T-helper 1 cell treated with Interleukin-12 subunit alpha and Interleukin-12 subunit beta and Interleukin-4 antibody, amounts not matched to agents 30 μg/mL and 1 μg/mL, for 36 hours (primary cell): ENCODE data around the gene POU4F1.

Experiments
- H3K27ac Mint-ChIP-seq: one replicate; pipeline ENCODE4 v1.8.0; 2021; ENCODE audit warnings: mild to moderate bottlenecking, mixed read lengths
- H3K27me3 Mint-ChIP-seq: one replicate; pipeline ENCODE4 v1.8.0; 2021; ENCODE audit warnings: low read depth, mixed read lengths
- H3K36me3 Mint-ChIP-seq: one replicate; pipeline ENCODE4 v1.8.0; 2021; ENCODE audit warnings: low read depth, mixed read lengths
- H3K4me1 Mint-ChIP-seq: one replicate; pipeline ENCODE4 v1.8.0; 2021; ENCODE audit warnings: low read depth, mixed read lengths
- H3K4me3 Mint-ChIP-seq: one replicate; pipeline ENCODE4 v1.8.0; 2021; ENCODE audit warnings: mild to moderate bottlenecking, moderate library complexity, mixed read lengths
- H3K9me3 Mint-ChIP-seq: one replicate; pipeline ENCODE4 v1.8.0; 2021; ENCODE audit warnings: mixed read lengths

The POU4F1 gene

GRCh38 chr13:78610381-78610883 lies 7.1 kb upstream of the POU4F1 start:
- peaks cover 63% of the 10 kb centered on the region for H3K27me3 Mint-ChIP-seq
- H3K9me3 Mint-ChIP-seq = no peaks in the 10 kb centered on the region
- H3K4me3 Mint-ChIP-seq = no peak overlapping the region
- H3K27ac Mint-ChIP-seq = peak overlapping the region; percentile 2
- H3K4me1 Mint-ChIP-seq = peaks cover 11% of the 10 kb centered on the region
- H3K36me3 Mint-ChIP-seq = peaks cover 13% of the 10 kb centered on the region

GRCh38 chr13:78609464-78610205 lies 6.3 kb upstream of the POU4F1 start:
- peak overlapping the region; percentile 2 for H3K27ac Mint-ChIP-seq
- H3K4me3 Mint-ChIP-seq = peak overlapping the region; percentile 71
- H3K27me3 Mint-ChIP-seq = peaks cover 71% of the 10 kb centered on the region
- H3K36me3 Mint-ChIP-seq = peaks cover 7% of the 10 kb centered on the region
- H3K9me3 Mint-ChIP-seq = no peaks in the 10 kb centered on the region
- H3K4me1 Mint-ChIP-seq = peaks cover 11% of the 10 kb centered on the region

GRCh38 chr13:78608688-78609463 lies 5.5 kb upstream of the POU4F1 start:
- Mint-ChIP-seq H3K27ac (no peak overlapping the region), H3K27me3 (peaks cover 79% of the 10 kb centered on the region), H3K36me3 (peaks cover 4% of the 10 kb centered on the region), H3K4me1 (peaks cover 16% of the 10 kb centered on the region), H3K9me3 (no peaks in the 10 kb centered on the region), H3K4me3 (peak overlapping the region; percentile 71)

DNA sequence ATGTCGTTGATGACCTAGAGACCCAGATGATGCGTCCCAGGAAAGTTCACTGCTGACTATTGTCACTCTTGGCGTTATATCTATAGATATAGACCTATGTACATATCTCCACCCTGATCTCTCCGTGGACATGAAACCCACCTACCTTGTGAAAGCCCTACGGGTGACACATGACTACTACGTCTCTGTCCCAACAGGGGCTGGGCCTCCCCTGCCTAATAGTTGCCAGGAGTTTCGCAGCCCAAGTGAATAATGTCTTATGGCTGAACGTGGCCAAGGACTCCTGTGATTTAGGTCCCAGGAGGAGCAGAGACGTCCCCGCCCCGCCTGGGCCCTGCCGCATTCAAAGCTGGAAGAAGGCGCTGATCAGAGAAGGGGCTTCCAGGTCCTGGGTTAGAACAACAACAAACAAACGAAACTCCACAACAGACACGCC lies 4.9 kb upstream of the POU4F1 start:
- H3K27ac Mint-ChIP-seq = no peak overlapping the region
- H3K9me3 Mint-ChIP-seq = no peaks in the 10 kb centered on the region
- H3K4me3 Mint-ChIP-seq = peak overlapping the region; percentile 61
- H3K4me1 Mint-ChIP-seq = peaks cover 17% of the 10 kb centered on the region
- peaks cover 4% of the 10 kb centered on the region for H3K36me3 Mint-ChIP-seq
- peaks cover 85% of the 10 kb centered on the region for H3K27me3 Mint-ChIP-seq

DNA sequence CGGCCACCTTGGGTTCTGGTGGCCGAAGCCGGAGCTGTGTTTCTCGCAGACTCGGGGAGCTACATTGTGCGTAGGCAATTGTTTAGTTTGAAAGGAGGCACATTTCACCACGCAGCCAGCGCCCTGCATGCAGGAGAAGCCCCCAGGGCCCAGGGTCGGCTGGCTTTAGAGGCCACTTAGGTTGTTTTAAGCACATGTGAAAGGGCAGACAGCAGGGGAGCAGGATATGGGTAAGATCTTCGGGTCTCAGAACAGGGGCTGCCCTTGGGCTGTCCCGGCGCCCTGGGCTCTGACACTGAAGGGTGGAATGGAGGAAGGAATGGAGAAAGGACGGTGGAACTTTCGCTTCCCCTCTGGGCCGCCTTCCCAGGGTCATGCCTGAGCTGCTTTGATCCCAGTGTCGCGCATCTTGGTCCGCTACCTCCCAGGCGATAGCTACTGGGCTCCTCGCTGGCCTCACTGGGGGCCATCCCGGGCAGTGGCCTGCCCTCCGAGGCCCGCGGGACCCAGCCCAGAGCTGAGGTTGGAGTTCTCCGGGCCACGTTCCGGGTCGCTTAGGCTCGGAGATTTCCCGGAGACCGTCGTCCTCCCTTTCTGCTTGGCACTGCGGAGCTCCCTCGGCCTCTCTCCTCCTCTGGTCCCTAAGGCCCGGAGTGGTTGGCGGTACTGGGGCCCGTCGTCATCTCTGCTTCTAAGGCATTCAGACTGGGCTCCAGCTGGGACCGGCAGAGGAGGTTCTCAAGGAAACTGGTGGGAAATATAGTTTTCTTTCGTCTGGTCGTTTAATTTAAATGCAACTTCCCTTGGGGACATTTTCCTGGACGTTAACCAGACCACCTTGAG lies 4.3 kb upstream of the POU4F1 start:
- Mint-ChIP-seq H3K9me3 (no peaks in the 10 kb centered on the region), H3K4me1 (peaks cover 19% of the 10 kb centered on the region), H3K27ac (no peak overlapping the region), H3K4me3 (no peak overlapping the region), H3K27me3 (peaks cover 88% of the 10 kb centered on the region), H3K36me3 (peaks cover 5% of the 10 kb centered on the region)

DNA sequence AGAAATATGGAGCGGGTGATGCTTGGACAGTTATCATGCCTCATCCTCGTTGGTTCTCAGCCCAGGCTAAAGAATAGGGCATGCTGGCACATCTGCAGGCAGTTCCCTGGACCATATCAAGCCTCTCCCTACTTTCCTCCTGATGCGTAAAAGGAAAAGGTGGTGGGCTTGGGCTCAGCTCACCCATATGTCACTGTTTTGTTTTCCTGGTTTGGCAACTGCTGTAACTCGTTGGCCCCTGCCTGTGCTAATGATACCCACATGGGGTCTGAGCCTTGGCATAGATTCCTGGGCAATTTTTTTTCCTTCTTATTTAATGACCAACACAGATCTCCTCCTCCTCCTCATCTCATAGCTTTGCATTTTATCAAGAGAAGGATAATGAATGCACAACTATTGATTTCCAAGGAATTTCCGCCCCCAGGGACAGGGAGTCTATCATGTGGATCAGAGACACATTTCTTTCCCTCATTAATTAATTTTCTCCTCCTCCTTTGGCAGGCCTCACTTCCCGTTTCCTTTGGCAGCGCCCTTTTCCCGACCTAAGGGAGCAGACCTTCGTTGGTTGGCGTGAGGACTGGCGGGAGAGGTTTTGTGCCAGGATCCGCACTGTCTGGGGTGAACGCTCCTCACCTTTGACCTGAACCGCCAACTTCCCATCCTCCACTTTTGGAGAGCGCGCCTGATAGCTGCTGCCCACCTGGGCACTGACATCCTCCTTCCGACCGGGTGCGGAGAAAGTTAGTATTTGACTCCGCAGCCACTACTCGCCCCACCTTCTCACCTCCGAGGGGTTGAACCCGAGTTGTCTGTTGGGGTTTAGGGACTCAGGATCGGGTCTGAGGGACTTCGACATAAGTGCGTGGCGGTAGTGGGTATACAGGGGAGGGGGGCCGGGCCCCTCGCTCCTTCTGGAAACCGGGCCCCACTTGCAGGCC lies 3.4 kb upstream of the POU4F1 start:
- Mint-ChIP-seq H3K36me3 (peaks cover 9% of the 10 kb centered on the region), H3K4me3 (no peak overlapping the region), H3K4me1 (peaks cover 23% of the 10 kb centered on the region), H3K27ac (no peak overlapping the region), H3K27me3 (peaks cover 91% of the 10 kb centered on the region), H3K9me3 (no peaks in the 10 kb centered on the region)

GRCh38 chr13:78604782-78605611 lies 1.6 kb upstream of the POU4F1 start:
- Mint-ChIP-seq H3K27me3 (peaks cover 90% of the 10 kb centered on the region), H3K27ac (no peak overlapping the region), H3K9me3 (peaks cover 3% of the 10 kb centered on the region), H3K4me3 (no peak overlapping the region), H3K36me3 (peaks cover 11% of the 10 kb centered on the region), H3K4me1 (peaks cover 33% of the 10 kb centered on the region)

DNA sequence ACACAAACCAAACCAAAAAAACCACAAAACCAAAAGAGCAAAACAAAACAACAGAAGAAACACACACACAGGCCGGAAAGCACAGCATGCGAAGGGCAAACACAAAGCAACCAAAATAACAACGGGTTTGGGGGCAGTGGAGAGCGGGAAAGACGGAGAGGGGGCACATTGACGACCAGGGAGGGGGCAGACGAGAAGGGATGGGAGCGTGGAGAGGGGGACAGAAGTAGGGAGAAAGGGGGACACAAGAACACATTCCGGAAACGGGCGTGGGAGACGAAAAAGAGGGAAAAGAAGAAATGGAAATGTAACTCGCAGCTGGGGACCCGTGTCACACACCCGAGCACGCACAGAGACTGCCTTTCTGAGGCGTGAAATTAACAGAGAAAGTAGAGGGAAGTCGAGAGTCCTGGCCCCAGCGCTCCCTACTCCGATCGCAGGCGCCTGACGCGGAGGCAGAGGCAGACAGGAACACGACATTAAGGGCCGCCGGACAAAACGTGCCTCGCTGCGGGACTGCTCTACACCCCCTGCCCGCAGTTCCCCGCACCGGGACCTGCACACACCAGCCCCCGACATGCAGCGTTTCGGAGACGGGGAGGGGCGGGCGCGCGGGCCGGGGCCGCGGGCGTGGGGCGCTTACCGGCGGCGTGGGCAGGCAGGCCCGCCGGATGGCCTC lies 652 bp downstream of the POU4F1 start:
- H3K4me3 Mint-ChIP-seq = peak overlapping the region; percentile 80
- peak overlapping the region; percentile 76 for H3K27ac Mint-ChIP-seq
- H3K4me1 Mint-ChIP-seq = peaks cover 33% of the 10 kb centered on the region
- peaks cover 8% of the 10 kb centered on the region for H3K36me3 Mint-ChIP-seq
- H3K9me3 Mint-ChIP-seq = peaks cover 5% of the 10 kb centered on the region
- peaks cover 90% of the 10 kb centered on the region for H3K27me3 Mint-ChIP-seq

DNA sequence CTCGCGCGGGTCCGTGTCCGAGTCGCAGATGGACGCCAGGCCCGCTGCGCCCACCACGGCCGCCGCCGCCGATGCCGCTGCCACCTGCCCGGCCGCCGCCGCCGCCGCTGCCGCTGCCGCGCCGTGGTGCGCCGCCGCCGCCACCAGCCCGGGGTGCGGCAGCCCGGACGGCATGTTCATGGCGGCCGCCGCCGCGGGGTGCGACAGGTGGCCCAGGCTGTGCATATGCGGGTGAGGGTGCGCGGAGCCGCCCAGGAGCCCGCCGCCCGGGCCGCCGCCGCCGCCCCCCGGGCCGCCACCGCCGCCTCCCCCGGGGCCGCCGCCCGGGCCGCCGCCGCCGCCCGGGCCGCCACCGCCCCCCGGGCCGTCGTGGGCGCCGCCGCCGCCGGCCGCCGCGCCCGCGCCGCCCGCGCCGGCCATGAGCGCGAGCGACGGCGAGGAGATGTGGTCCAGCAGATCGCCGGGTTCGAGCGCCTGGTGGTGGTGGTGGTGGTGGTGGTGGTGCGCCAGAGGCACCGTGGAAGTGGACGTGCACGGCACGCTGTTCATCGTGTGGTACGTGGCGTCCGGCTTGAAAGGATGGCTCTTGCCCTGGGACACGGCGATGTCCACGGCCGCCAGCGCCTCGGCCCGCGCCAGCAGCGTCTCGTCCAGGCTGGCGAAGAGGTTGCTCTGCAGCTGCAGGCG lies 1.3 kb downstream of the POU4F1 start:
- H3K4me3 Mint-ChIP-seq = peak overlapping the region; percentile 80
- peaks cover 8% of the 10 kb centered on the region for H3K36me3 Mint-ChIP-seq
- H3K27me3 Mint-ChIP-seq = peaks cover 90% of the 10 kb centered on the region
- H3K4me1 Mint-ChIP-seq = peaks cover 27% of the 10 kb centered on the region
- peak overlapping the region; percentile 76 for H3K27ac Mint-ChIP-seq
- H3K9me3 Mint-ChIP-seq = peaks cover 5% of the 10 kb centered on the region

DNA sequence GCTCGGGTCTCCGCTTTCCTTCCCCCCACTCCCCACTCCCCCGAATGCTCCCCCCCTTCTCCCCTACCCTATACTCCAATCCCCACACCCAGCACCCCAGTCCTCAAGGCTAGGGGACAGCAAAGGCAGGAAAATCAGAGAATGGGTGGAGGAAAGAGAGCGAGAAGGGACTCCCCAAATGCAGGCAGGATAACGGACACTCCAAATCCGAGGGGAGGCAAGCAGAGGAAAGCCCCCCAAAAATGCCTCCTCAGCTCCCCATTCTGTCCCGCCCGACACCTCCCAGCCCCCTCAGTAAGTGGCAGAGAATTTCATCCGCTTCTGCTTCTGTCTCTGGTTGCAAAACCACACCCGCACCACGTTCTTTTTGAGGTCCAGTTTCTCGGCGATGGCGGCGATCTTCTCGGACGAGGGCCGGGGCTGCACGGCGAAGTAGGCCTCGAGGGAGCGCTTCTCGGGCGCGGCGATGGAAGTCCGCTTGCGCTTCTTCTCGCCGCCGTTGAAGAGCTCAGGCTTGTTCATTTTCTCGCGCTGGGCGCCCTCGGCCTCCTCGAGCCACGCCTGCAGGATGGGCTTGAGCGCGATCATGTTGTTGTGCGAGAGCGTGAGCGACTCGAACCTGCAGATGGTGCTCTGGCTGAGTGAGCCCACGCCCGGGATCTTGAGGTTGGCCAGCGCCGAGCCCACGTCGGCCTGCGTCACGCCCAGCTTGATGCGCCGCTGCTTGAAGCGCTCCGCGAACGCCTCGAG lies 2.1 kb downstream of the POU4F1 start:
- H3K27me3 Mint-ChIP-seq = peaks cover 90% of the 10 kb centered on the region
- peak overlapping the region; percentile 50 for H3K27ac Mint-ChIP-seq
- peaks cover 25% of the 10 kb centered on the region for H3K4me1 Mint-ChIP-seq
- peaks cover 5% of the 10 kb centered on the region for H3K9me3 Mint-ChIP-seq
- peaks cover 8% of the 10 kb centered on the region for H3K36me3 Mint-ChIP-seq
- peak overlapping the region; percentile 48 for H3K4me3 Mint-ChIP-seq

DNA sequence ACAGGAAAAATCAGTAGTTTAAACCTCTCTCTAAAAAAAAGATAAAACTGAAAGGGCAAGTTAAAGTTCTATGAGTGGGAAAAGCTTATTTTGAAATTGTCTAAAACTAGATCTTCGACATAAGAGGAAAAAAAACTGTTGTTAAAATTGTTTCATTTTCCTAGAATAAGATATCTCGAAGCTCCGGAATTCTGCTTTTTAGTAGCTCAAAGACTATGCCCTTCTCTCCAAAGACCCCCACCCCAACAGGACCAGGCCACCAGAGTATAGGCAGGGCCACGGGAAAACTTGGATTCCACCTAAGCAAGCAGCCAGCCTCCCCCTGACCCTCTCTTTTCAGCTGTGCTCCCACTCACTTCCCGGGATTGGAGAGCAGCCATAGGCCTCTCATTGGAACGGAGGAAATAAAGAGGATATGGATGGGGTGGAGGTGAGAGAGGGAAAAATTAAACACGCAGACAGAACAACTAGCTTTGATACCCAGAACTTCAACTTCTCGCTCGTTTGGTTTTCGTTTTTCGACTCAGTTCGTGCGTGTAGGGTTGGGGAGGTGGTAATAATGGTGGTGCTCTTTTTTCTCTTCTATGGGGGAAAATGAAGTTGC lies 3.0 kb downstream of the POU4F1 start:
- Mint-ChIP-seq H3K27me3 (peaks cover 86% of the 10 kb centered on the region), H3K27ac (peak overlapping the region; percentile 50), H3K36me3 (peaks cover 8% of the 10 kb centered on the region), H3K4me3 (no peak overlapping the region), H3K4me1 (peaks cover 29% of the 10 kb centered on the region), H3K9me3 (peaks cover 5% of the 10 kb centered on the region)
